Calu3 (cell line): ENCODE measurements around the gene QPCT. TPM values are rescaled to one million over a fixed set of nuclear protein-coding genes. Genes with fewer than 3 reads are reported as not detected.

Experiments
- BruUV-seq: library from RNA; stranded (reverse); fragments of 400-500 nt; replicated peaks from 2 replicates; lab custom pipeline; 2021; lab: Mats Ljungman, UMichigan
- CTCF ChIA-PET: fragments of 300-600 bp; sonication (Branson Sonifier 250); formaldehyde crosslinking; loops from one replicate; lab custom pipeline; 2022; ENCODE audit warnings: antibody characterized with exemption; lab: Charles Lee
- DNase-seq: peaks from one replicate; pipeline ENCODE4 v3.0.0; 2022
- H3K27ac Mint-ChIP-seq: one replicate; pipeline ENCODE4 v1.8.0; 2022; ENCODE audit warnings: mixed read lengths; ENCODE audit not compliant: unreplicated experiment
- H3K27me3 Mint-ChIP-seq: one replicate; pipeline ENCODE4 v1.8.0; 2022; ENCODE audit warnings: mixed read lengths; ENCODE audit not compliant: unreplicated experiment
- H3K36me3 Mint-ChIP-seq: one replicate; pipeline ENCODE4 v1.8.0; 2022; ENCODE audit warnings: mild to moderate bottlenecking, moderate library complexity, mixed read lengths; ENCODE audit not compliant: insufficient read depth, unreplicated experiment
- H3K4me1 Mint-ChIP-seq: one replicate; pipeline ENCODE4 v1.8.0; 2022; ENCODE audit warnings: mild to moderate bottlenecking, low read depth, mixed read lengths; ENCODE audit not compliant: unreplicated experiment
- H3K4me3 Mint-ChIP-seq: one replicate; pipeline ENCODE4 v1.8.0; 2022; ENCODE audit warnings: mild to moderate bottlenecking, low read depth, moderate library complexity, mixed read lengths; ENCODE audit not compliant: unreplicated experiment
- H3K9me3 Mint-ChIP-seq: one replicate; pipeline ENCODE4 v1.8.0; 2022; ENCODE audit warnings: low read depth, mixed read lengths; ENCODE audit not compliant: unreplicated experiment
- intact Hi-C: fragments of 100-400 bp; cut with micrococcal nuclease; formaldehyde crosslinking; loops from one replicate; pipeline ENCODE4 v1.10.0; 2022; ENCODE audit not compliant: unreplicated experiment
- total RNA-seq: library from RNA; stranded (reverse); gene quantifications from 2 replicates; pipeline ENCODE4 v1.2.3, GENCODE V29; 2022
- TF ChIP-seq, protein P1 (sequence below): fragments of 200-600 bp; IDR thresholded peaks from one replicate; pipeline ENCODE4 v1.8.0; 2022; ENCODE audit warnings: antibody characterized with exemption; ENCODE audit not compliant: unreplicated experiment

The QPCT gene
- total RNA-seq, 1 experiment from 2014 or later, result 8.9 TPM

DNA sequence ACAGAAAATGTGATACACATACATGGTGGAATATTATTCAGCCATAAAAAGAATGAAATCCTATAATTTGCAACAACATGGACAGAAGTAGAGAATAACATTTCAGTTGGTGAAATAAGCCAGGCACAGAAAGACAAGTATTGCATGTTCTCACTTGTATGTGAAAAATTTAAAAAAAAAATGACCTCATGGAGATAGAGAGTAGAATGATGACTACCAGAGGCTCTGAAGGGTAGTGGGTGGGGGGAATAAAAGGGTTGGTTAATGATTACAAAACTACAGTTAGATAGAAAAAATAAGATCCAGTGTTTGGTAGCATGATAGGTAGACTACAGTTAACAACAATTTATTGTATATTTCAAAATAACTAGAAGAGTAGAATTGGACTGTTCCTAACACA, 44.3 kb upstream of the QPCT start:
- TF ChIP-seq, protein P1, sequence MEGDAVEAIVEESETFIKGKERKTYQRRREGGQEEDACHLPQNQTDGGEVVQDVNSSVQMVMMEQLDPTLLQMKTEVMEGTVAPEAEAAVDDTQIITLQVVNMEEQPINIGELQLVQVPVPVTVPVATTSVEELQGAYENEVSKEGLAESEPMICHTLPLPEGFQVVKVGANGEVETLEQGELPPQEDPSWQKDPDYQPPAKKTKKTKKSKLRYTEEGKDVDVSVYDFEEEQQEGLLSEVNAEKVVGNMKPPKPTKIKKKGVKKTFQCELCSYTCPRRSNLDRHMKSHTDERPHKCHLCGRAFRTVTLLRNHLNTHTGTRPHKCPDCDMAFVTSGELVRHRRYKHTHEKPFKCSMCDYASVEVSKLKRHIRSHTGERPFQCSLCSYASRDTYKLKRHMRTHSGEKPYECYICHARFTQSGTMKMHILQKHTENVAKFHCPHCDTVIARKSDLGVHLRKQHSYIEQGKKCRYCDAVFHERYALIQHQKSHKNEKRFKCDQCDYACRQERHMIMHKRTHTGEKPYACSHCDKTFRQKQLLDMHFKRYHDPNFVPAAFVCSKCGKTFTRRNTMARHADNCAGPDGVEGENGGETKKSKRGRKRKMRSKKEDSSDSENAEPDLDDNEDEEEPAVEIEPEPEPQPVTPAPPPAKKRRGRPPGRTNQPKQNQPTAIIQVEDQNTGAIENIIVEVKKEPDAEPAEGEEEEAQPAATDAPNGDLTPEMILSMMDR, result no peak
- CTCF ChIA-PET, result no interaction called here
- H3K27me3 Mint-ChIP-seq, result no peaks in the 10 kb centered on the region
- H3K9me3 Mint-ChIP-seq, result no peaks in the 10 kb centered on the region
- H3K4me1 Mint-ChIP-seq, result no peaks in the 10 kb centered on the region
- no peak for DNase-seq
- no TSS peak for BruUV-seq
- H3K27ac Mint-ChIP-seq, result no peak overlapping the region
- intact Hi-C loops, result no loop called here
- H3K4me3 Mint-ChIP-seq, result no peak overlapping the region
- no peaks in the 10 kb centered on the region for H3K36me3 Mint-ChIP-seq

GRCh38 chr2:37300578-37300977, 43.9 kb upstream of the QPCT start:
- H3K9me3 Mint-ChIP-seq, result no peaks in the 10 kb centered on the region
- CTCF ChIA-PET, result interaction anchor here (0.7 kb wide), 1 partner anchor 12 kb away, joined by 4 read pairs; no protein-coding TSS in a partner anchor
- TF ChIP-seq, protein P1, result no peak
- DNase-seq, result no peak
- no peak overlapping the region for H3K4me3 Mint-ChIP-seq
- H3K4me1 Mint-ChIP-seq, result no peaks in the 10 kb centered on the region
- H3K27ac Mint-ChIP-seq, result no peak overlapping the region
- BruUV-seq, result no TSS peak
- no peaks in the 10 kb centered on the region for H3K36me3 Mint-ChIP-seq
- intact Hi-C loops, result no loop called here
- no peaks in the 10 kb centered on the region for H3K27me3 Mint-ChIP-seq

GRCh38 chr2:37301408-37301807, 43.0 kb upstream of the QPCT start:
- H3K27me3 Mint-ChIP-seq, result no peaks in the 10 kb centered on the region
- H3K4me1 Mint-ChIP-seq, result peaks cover 5% of the 10 kb centered on the region
- intact Hi-C loops, result no loop called here
- CTCF ChIA-PET, result interaction anchor here (0.7 kb wide), 1 partner anchor 13 kb away, joined by 4 read pairs; no protein-coding TSS in a partner anchor
- no peak overlapping the region for H3K4me3 Mint-ChIP-seq
- H3K9me3 Mint-ChIP-seq, result no peaks in the 10 kb centered on the region
- no peaks in the 10 kb centered on the region for H3K36me3 Mint-ChIP-seq
- no peak for DNase-seq
- no TSS peak for BruUV-seq
- TF ChIP-seq, protein P1, result no peak
- H3K27ac Mint-ChIP-seq, result no peak overlapping the region

DNA sequence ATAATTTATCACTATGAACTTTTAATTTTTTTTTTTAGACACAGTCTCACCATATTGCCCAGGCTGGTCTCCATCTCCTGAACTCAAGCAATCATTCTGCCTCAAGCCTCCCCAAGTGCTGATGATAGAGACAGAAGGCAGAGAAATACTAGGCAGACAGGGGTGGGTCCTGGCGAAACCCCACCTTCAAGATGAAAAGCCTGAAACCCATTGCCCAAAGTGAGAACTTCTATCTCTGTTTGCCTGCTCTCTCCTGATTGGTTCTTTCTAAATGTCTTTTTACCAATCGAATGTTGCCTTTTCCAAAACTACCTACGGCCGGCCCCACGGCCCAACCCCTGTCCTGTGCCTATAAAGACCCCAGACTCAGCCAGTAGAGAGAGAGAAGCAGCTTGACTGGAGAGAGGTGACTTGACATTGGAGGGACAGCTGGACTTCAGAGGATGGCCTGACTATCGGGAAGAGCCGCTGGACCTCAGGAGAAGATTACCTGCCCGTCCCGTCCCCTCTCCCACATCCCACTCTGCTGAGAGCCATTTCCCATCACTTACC, 41.7 kb upstream of the QPCT start:
- Mint-ChIP-seq H3K27me3 (no peaks in the 10 kb centered on the region), H3K4me1 (peaks cover 5% of the 10 kb centered on the region), H3K27ac (no peak overlapping the region), H3K36me3 (no peaks in the 10 kb centered on the region), H3K4me3 (no peak overlapping the region), H3K9me3 (no peaks in the 10 kb centered on the region)
- intact Hi-C loops, result no loop called here
- CTCF ChIA-PET, result no interaction called here
- TF ChIP-seq, protein P1, result no peak
- DNase-seq, result no peak
- BruUV-seq, result no TSS peak
